CD4-positive, CD25-positive, alpha-beta regulatory T cell (primary cell): ENCODE data around the gene ZSWIM7. TPM values are rescaled to one million over a fixed set of nuclear protein-coding genes. Genes with fewer than 3 reads are reported as not detected.
A peak's percentile ranks its signal among the peaks of the same experiment; 100 is the strongest.

Experiments used
- ATAC-seq, 2 donors: fragments of 150-1000 bp; cut with Tn5 transposase; one replicate each; pipeline ENCODE4 v1.10.0; 2021; ENCODE audit warnings: low read depth in 2 of 2, moderate number of reproducible peaks in 2 of 2, moderate library complexity in 1 of 2
- DNase-seq, 3 donors: peaks; one replicate each; pipeline versions ENCODE4 v3.0.0 to v3.0.0-alpha.2; 2012 to 2022; ENCODE audit warnings: mixed read lengths in 1 of 3
- H3K27ac ChIP-seq: one replicate; pipeline ENCODE4 v1.7.0; 2013; ENCODE audit warnings: mild to moderate bottlenecking, low read length; ENCODE audit not compliant: insufficient read depth, poor library complexity, severe bottlenecking
- H3K27me3 ChIP-seq: one replicate; pipeline ENCODE4 v1.7.0; 2013; ENCODE audit warnings: low read length; ENCODE audit not compliant: control insufficient read depth, insufficient read depth
- H3K36me3 ChIP-seq: one replicate; pipeline ENCODE4 v1.7.0; 2013; ENCODE audit warnings: mild to moderate bottlenecking, low read length, moderate library complexity; ENCODE audit not compliant: control insufficient read depth, insufficient read depth
- H3K4me1 ChIP-seq: 2 replicates; pipeline ENCODE4 v1.7.0; 2013; ENCODE audit warnings: mild to moderate bottlenecking, low read length; ENCODE audit not compliant: insufficient read depth, control insufficient read depth, poor library complexity, severe bottlenecking
- H3K4me3 ChIP-seq: one replicate; pipeline ENCODE4 v1.7.0; 2013; ENCODE audit warnings: low read depth, mild to moderate bottlenecking, low read length, moderate library complexity
- H3K9me3 ChIP-seq, 2 experiments: 1 replicate in 1 of 2; 2 replicates in 1 of 2; pipeline ENCODE4 v1.7.0; 2013; ENCODE audit warnings: low read length in 2 of 2, mild to moderate bottlenecking in 1 of 2, moderate library complexity in 1 of 2; ENCODE audit not compliant: control insufficient read depth in 2 of 2
- H3K27ac Mint-ChIP-seq, 3 donors: one replicate each; pipeline ENCODE4 v1.8.0; 2020 to 2022; ENCODE audit warnings: mild to moderate bottlenecking in 3 of 3, mixed read lengths in 3 of 3, moderate library complexity in 2 of 3
- H3K27me3 Mint-ChIP-seq: one replicate; pipeline ENCODE4 v1.8.0; 2022; ENCODE audit warnings: mild to moderate bottlenecking, mixed read lengths
- H3K36me3 Mint-ChIP-seq: one replicate; pipeline ENCODE4 v1.8.0; 2020; ENCODE audit warnings: mixed read lengths
- H3K4me1 Mint-ChIP-seq, 4 donors: one replicate each; pipeline ENCODE4 v1.8.0; 2020 to 2022; ENCODE audit warnings: mixed read lengths in 4 of 4, mild to moderate bottlenecking in 1 of 4
- H3K4me3 Mint-ChIP-seq, 4 donors: one replicate each; pipeline ENCODE4 v1.8.0; 2020 to 2022; ENCODE audit warnings: mild to moderate bottlenecking in 4 of 4, mixed read lengths in 4 of 4, moderate library complexity in 3 of 4
- H3K9me3 Mint-ChIP-seq, 7 donors: one replicate each; pipeline ENCODE4 v1.8.0; 2020 to 2022; ENCODE audit warnings: mixed read lengths in 7 of 7, mild to moderate bottlenecking in 3 of 7, moderate library complexity in 2 of 7
- polyA plus RNA-seq, 4 donors: library from polyadenylated mRNA; unstranded; fragments of 300-500 nt; fragmentation: Illumina TruSeq; gene quantifications; one replicate each; pipeline ENCODE4 v1.2.3, GENCODE V29; 2021
- total RNA-seq: library from RNA; stranded (reverse); gene quantifications from one replicate; pipeline ENCODE4 v1.2.3, GENCODE V29; 2022

The ZSWIM7 gene
- total and polyA plus RNA-seq, 5 donors from 2014 or later = 11.6 to 55.2 (median 48.6) TPM

- H3K27ac ChIP-seq = no peak overlapping the region
- peaks cover 2% of the 10 kb centered on the region for H3K27me3 ChIP-seq
- Mint-ChIP-seq H3K9me3 (no peaks in the 10 kb centered on the region), H3K4me1 (no peaks in the 10 kb centered on the region), H3K27ac (no peak overlapping the region), H3K27me3 (peaks cover 21% of the 10 kb centered on the region), H3K36me3 (no peaks in the 10 kb centered on the region), H3K4me3 (no peak overlapping the region)
- no peaks in the 10 kb centered on the region for H3K9me3 ChIP-seq
- no peak overlapping the region for H3K4me3 ChIP-seq
- no peaks in the 10 kb centered on the region for H3K36me3 ChIP-seq
- H3K4me1 ChIP-seq = no peaks in the 10 kb centered on the region
- ATAC-seq (no peak), DNase-seq (no peak)
These were observed 63.6 kb downstream of the ZSWIM7 start for GRCh38 chr17:15935891-15936290.

- Mint-ChIP-seq H3K9me3 (no peaks in the 10 kb centered on the region), H3K4me3 (no peak overlapping the region), H3K27me3 (peaks cover 21% of the 10 kb centered on the region), H3K36me3 (no peaks in the 10 kb centered on the region), H3K27ac (peak overlapping the region in 1 of 3 donors; percentile 32), H3K4me1 (no peaks in the 10 kb centered on the region)
- no peak for DNase-seq
- Histone ChIP-seq H3K36me3 (no peaks in the 10 kb centered on the region), H3K27me3 (no peaks in the 10 kb centered on the region), H3K9me3 (no peaks in the 10 kb centered on the region), H3K4me3 (no peak overlapping the region), H3K4me1 (no peaks in the 10 kb centered on the region), H3K27ac (no peak overlapping the region)
- ATAC-seq = no peak
These were observed 64.6 kb downstream of the ZSWIM7 start for GRCh38 chr17:15934866-15935265.

GRCh38 chr17:15931394-15931793, 68.1 kb downstream of the ZSWIM7 start:
- no peaks in the 10 kb centered on the region for H3K36me3 Mint-ChIP-seq
- H3K9me3 Mint-ChIP-seq = no peaks in the 10 kb centered on the region
- Histone ChIP-seq H3K4me1 (no peaks in the 10 kb centered on the region), H3K4me3 (no peak overlapping the region), H3K27ac (no peak overlapping the region), H3K36me3 (no peaks in the 10 kb centered on the region), H3K9me3 (no peaks in the 10 kb centered on the region), H3K27me3 (peaks cover 3% of the 10 kb centered on the region)
- ATAC-seq = no peak
- no peak for DNase-seq
- H3K4me1 Mint-ChIP-seq = peaks cover 0 to 2% (median 0%) of the 10 kb centered on the region in 4 donors
- peaks cover 25% of the 10 kb centered on the region for H3K27me3 Mint-ChIP-seq
- H3K27ac Mint-ChIP-seq = no peak overlapping the region
- no peak overlapping the region for H3K4me3 Mint-ChIP-seq

- no peaks in the 10 kb centered on the region for H3K36me3 ChIP-seq
- no peak for DNase-seq
- H3K4me3 Mint-ChIP-seq = no peak overlapping the region
- no peak for ATAC-seq
- no peak overlapping the region for H3K27ac ChIP-seq
- no peak overlapping the region for H3K4me3 ChIP-seq
- peaks cover 27% of the 10 kb centered on the region for H3K27me3 Mint-ChIP-seq
- H3K9me3 Mint-ChIP-seq = no peaks in the 10 kb centered on the region
- H3K36me3 Mint-ChIP-seq = no peaks in the 10 kb centered on the region
- no peaks in the 10 kb centered on the region for H3K4me1 ChIP-seq
- H3K27ac Mint-ChIP-seq = no peak overlapping the region
- peaks cover 3% of the 10 kb centered on the region for H3K27me3 ChIP-seq
- no peaks in the 10 kb centered on the region for H3K9me3 ChIP-seq
- H3K4me1 Mint-ChIP-seq = peaks cover 0 to 2% (median 0%) of the 10 kb centered on the region in 4 donors
These were observed 69.1 kb downstream of the ZSWIM7 start for GRCh38 chr17:15930426-15930825.

GRCh38 chr17:15929941-15930340, 69.6 kb downstream of the ZSWIM7 start:
- H3K9me3 Mint-ChIP-seq = no peaks in the 10 kb centered on the region
- ATAC-seq = no peak
- no peak overlapping the region for H3K27ac ChIP-seq
- H3K27me3 Mint-ChIP-seq = peaks cover 22% of the 10 kb centered on the region
- H3K27ac Mint-ChIP-seq = no peak overlapping the region
- no peaks in the 10 kb centered on the region for H3K36me3 Mint-ChIP-seq
- peaks cover 0 to 2% (median 0%) of the 10 kb centered on the region in 4 donors for H3K4me1 Mint-ChIP-seq
- H3K4me3 ChIP-seq = no peak overlapping the region
- H3K27me3 ChIP-seq = peaks cover 3% of the 10 kb centered on the region
- no peaks in the 10 kb centered on the region for H3K36me3 ChIP-seq
- no peaks in the 10 kb centered on the region for H3K9me3 ChIP-seq
- H3K4me3 Mint-ChIP-seq = no peak overlapping the region
- no peak for DNase-seq
- H3K4me1 ChIP-seq = no peaks in the 10 kb centered on the region

- Mint-ChIP-seq H3K4me3 (no peak overlapping the region), H3K9me3 (no peaks in the 10 kb centered on the region), H3K27me3 (peaks cover 23% of the 10 kb centered on the region), H3K36me3 (no peaks in the 10 kb centered on the region), H3K4me1 (peaks cover 0 to 2% (median 0%) of the 10 kb centered on the region in 4 donors), H3K27ac (no peak overlapping the region)
- H3K27me3 ChIP-seq = peaks cover 3% of the 10 kb centered on the region
- H3K36me3 ChIP-seq = no peaks in the 10 kb centered on the region
- H3K27ac ChIP-seq = no peak overlapping the region
- no peak overlapping the region for H3K4me3 ChIP-seq
- ATAC-seq (peak in 1 of 2 donors; percentile 12), DNase-seq (no peak)
- no peaks in the 10 kb centered on the region for H3K4me1 ChIP-seq
- no peaks in the 10 kb centered on the region for H3K9me3 ChIP-seq
These were observed 71.2 kb downstream of the ZSWIM7 start for GRCh38 chr17:15928286-15928785.

Other genes with a start within 250 kb of the ZSWIM7 start
- not detected for gene ADORA2B, start 54.6 kb downstream of the ZSWIM7 start, total RNA-seq
- gene ADORA2B, start 54.6 kb downstream of the ZSWIM7 start, polyA plus RNA-seq = under 1 TPM in 3 of 4 donors, not detected in 1; 0.18 to 0.99 (median 0.39) TPM
- gene TTC19, start 120 bp upstream of the ZSWIM7 start, total RNA-seq = 44.3 TPM
- 10 to 100 TPM; 28.7 to 38.2 (median 29.0) TPM for gene TTC19, start 120 bp upstream of the ZSWIM7 start, polyA plus RNA-seq
- 216 TPM for gene NCOR1, start 215.8 kb upstream of the ZSWIM7 start, total RNA-seq
- gene NCOR1, start 215.8 kb upstream of the ZSWIM7 start, polyA plus RNA-seq = 10 to 100 TPM; 65.8 to 68.7 (median 67.0) TPM
- 59.4 TPM for gene PIGL, start 217.5 kb upstream of the ZSWIM7 start, total RNA-seq
- 10 to 100 TPM in 3 of 4 donors, 1 to 10 TPM in 1; 8.7 to 12.0 (median 11.5) TPM for gene PIGL, start 217.5 kb upstream of the ZSWIM7 start, polyA plus RNA-seq